ENCODE data around the gene ANKH. TPM values are rescaled to one million over a fixed set of nuclear protein-coding genes. Genes with fewer than 3 reads are reported as not detected.

Gene ANKH
- total RNA-seq, 1 donor from 2014 or later: 39.1 TPM

DNA sequence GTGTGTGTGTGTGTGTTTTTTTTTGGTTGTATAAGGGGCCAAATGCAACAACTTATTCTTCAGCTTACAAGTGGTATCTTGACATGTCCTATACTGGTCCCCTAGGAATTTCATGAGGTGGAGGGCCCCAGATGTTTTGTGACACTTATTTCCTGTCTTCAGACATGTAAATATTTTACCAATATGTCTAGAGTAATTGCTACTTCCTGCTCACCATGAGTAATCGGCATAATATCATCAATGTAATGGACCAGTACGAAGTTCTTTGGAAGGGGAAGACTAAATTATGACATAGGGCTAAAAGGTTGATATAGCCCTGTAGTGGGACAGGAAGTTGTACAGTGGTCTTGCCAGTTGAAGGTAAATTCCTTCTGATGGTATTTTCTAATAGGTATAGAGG, 210.7 kb downstream of the ANKH start:
- Mint-ChIP-seq H3K4me1 (peaks cover 19% of the 10 kb centered on the region), H3K36me3 (no peaks in the 10 kb centered on the region), H3K27me3 (ENCODE audit: low read depth) (no peaks in the 10 kb centered on the region), H3K9me3 (no peaks in the 10 kb centered on the region), H3K4me3 (no peak overlapping the region), H3K27ac (no peak overlapping the region)
- DNase-seq (ENCODE audit: low spot score in 2 of 2, unreplicated experiment in 2 of 2): no peak
- TF ChIP-seq, protein P1, sequence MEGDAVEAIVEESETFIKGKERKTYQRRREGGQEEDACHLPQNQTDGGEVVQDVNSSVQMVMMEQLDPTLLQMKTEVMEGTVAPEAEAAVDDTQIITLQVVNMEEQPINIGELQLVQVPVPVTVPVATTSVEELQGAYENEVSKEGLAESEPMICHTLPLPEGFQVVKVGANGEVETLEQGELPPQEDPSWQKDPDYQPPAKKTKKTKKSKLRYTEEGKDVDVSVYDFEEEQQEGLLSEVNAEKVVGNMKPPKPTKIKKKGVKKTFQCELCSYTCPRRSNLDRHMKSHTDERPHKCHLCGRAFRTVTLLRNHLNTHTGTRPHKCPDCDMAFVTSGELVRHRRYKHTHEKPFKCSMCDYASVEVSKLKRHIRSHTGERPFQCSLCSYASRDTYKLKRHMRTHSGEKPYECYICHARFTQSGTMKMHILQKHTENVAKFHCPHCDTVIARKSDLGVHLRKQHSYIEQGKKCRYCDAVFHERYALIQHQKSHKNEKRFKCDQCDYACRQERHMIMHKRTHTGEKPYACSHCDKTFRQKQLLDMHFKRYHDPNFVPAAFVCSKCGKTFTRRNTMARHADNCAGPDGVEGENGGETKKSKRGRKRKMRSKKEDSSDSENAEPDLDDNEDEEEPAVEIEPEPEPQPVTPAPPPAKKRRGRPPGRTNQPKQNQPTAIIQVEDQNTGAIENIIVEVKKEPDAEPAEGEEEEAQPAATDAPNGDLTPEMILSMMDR (IDR thresholded peaks at IDR 0.05; ENCODE audit: unreplicated experiment): no peak

DNA sequence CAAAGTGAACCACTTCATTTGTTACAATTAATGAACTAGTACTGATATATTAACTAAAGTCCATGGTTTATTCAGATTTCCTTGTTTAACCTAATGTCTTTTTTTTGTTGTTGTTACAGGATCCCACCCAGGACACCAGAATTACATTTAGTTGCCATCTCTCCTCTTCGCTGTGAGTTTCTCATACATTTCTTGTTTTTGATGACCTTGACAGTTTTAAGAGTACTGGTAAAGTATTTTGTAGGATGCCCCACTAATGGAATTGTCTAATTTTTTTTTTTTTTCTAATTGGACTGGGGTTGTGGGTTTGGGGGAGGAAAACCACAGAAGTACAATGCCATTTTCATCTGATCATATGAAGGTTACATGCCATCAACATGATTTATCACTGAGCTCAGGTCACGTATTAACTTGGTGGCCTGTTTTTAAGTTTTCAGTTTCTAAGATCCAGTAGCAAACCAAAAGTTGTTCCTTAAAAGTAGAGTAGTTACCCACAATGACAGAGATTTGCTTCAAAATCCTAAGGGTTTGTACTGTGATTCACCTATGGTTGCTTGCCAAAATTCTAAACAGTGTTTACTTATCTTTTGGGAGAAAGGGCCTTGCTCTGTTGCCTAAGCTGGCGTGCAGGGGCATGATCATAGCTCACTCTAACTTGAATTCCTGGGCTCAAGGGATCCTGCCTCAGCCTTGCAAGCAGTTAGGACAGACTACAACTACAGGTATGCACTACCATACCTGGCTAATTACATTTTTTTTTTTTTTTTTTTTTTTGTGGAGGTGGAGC, 211.6 kb downstream of the ANKH start:
- DNase-seq (ENCODE audit: low spot score in 2 of 2, unreplicated experiment in 2 of 2): no peak
- Mint-ChIP-seq H3K9me3 (no peaks in the 10 kb centered on the region), H3K4me1 (peaks cover 11% of the 10 kb centered on the region), H3K36me3 (no peaks in the 10 kb centered on the region), H3K4me3 (no peak overlapping the region), H3K27ac (no peak overlapping the region), H3K27me3 (ENCODE audit: low read depth) (peaks cover 1% of the 10 kb centered on the region)
- TF ChIP-seq, protein P1 (IDR thresholded peaks at IDR 0.05; ENCODE audit: unreplicated experiment): no peak

DNA sequence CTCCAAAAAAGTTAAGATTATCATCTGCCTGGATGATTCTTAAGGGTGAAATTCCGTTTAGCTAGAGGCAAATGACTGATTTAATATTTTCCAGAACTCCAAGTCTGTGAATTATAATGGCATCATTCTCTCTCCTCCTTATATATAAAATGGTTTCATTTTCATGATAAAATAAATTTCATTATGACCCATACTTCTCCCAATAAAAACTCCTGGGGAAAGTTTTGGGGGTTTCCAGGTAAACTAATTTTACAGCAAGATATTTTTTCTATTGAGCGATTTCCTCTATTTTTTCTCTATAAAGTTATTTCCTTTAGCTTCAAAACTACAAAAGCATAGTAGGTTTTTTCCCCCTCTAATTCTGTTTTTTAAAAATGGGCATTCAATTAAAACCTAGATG, 214.7 kb downstream of the ANKH start:
- no peak for DNase-seq (ENCODE audit: low spot score in 2 of 2, unreplicated experiment in 2 of 2)
- H3K27me3 Mint-ChIP-seq (ENCODE audit: low read depth): peaks cover 13% of the 10 kb centered on the region
- H3K4me3 Mint-ChIP-seq: no peak overlapping the region
- TF ChIP-seq, protein P1 (IDR thresholded peaks at IDR 0.05; ENCODE audit: unreplicated experiment): no peak
- H3K9me3 Mint-ChIP-seq: no peaks in the 10 kb centered on the region
- no peak overlapping the region for H3K27ac Mint-ChIP-seq
- H3K36me3 Mint-ChIP-seq: no peaks in the 10 kb centered on the region
- H3K4me1 Mint-ChIP-seq: no peaks in the 10 kb centered on the region

DNA sequence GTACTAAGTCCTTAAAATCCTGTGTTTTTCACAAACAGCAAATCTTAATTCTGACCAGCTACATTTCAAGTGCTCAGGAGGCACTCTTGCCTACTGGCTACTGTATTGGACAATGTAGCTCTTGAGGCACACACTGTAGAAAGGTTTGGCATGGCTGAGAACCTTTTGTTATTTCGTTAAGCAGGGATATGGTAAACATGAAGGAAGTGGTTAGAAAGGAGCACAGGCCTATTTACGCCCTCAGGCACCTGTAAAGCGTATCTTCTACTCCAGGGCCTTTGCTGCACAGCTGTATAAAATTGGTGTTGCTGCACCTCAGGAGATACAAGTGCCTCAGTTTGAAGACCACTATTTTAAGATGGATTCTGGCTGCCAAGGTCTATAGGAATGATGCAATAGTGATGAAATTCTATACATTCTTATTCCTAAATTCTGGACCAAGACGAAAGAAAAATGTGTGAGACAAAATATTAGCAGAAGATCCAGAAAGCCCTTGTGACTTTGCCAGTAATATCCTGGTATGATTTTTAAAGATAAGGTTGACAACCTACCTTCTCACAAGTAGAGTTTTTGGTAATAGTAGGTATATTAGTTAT, 216.3 kb downstream of the ANKH start:
- TF ChIP-seq, protein P1 (IDR thresholded peaks at IDR 0.05; ENCODE audit: unreplicated experiment): no peak
- H3K27ac Mint-ChIP-seq: no peak overlapping the region
- no peak for DNase-seq (ENCODE audit: low spot score in 2 of 2, unreplicated experiment in 2 of 2)
- H3K36me3 Mint-ChIP-seq: no peaks in the 10 kb centered on the region
- H3K9me3 Mint-ChIP-seq: no peaks in the 10 kb centered on the region
- H3K27me3 Mint-ChIP-seq (ENCODE audit: low read depth): peaks cover 23% of the 10 kb centered on the region
- no peak overlapping the region for H3K4me3 Mint-ChIP-seq
- H3K4me1 Mint-ChIP-seq: no peaks in the 10 kb centered on the region

Small RNAs within 50 kb of the gene (microRNA-seq; reads per million reads assigned to microRNA genes)
- not detected for gene MIR4637

Other genes with a start within 250 kb of the ANKH start
- 25.1 to 28.7 TPM (median 27.4 TPM) in 3 replicates for gene OTULIN, start 207.1 kb downstream of the ANKH start, total RNA-seq